GM12873 (cell line): ENCODE measurements around the gene SETDB2.

Experiments
- CTCF ChIP-seq: IDR thresholded peaks from 2 replicates; pipeline ENCODE4 v1.5.1; 2012; ENCODE audit warnings: low read depth, mild to moderate bottlenecking, moderate library complexity, low read length, control low read depth; ENCODE audit not compliant: insufficient read depth; ENCODE audit errors: missing control alignments

Gene SETDB2

GRCh38 chr13:49466292-49466838, 22.3 kb downstream of the SETDB2 start:
- TF ChIP-seq CTCF: no peak

- TF ChIP-seq CTCF: no peak
Measured at GRCh38 chr13:49472186-49472585, 28.1 kb downstream of the SETDB2 start.

GRCh38 chr13:49476529-49476928, 32.5 kb downstream of the SETDB2 start:
- TF ChIP-seq CTCF: no peak

- TF ChIP-seq CTCF: no peak
Measured at GRCh38 chr13:49481788-49482187, 37.7 kb downstream of the SETDB2 start.

GRCh38 chr13:49488563-49488962, 44.5 kb downstream of the SETDB2 start:
- no peak for TF ChIP-seq CTCF

GRCh38 chr13:49494645-49495044, 50.6 kb downstream of the SETDB2 start:
- no peak for TF ChIP-seq CTCF

GRCh38 chr13:49495783-49496762, 52.0 kb downstream of the SETDB2 start, which contains the start of gene PHF11:
PHF11 (plus strand) TSS chr13:49495953; CDS start chr13:49496002, 49 bp downstream.
- TF ChIP-seq CTCF: no peak
